ENCODE measurements around the gene CRACR2A.

- TF ChIP-seq POLR2A (IDR thresholded peaks at IDR 0.05; ENCODE audit: control extremely low read depth in 1 of 2, low read depth in 2 of 2, low read length in 2 of 2) (no peak), SP2 (IDR thresholded peaks at IDR 0.05; ENCODE audit: low read length) (no peak), CTCF (IDR thresholded peaks at IDR 0.05; ENCODE audit: control extremely low read depth in 1 of 3, insufficient read depth in 1 of 3, low read depth in 1 of 3, low read length in 3 of 3) (no peak), TBP (IDR thresholded peaks at IDR 0.05; ENCODE audit: low read depth, low read length) (no peak), SP1 (IDR thresholded peaks at IDR 0.05; ENCODE audit: low read depth, low read length) (no peak), CEBPB (IDR thresholded peaks at IDR 0.05; ENCODE audit: low read depth, low read length) (no peak), CHD7 (IDR thresholded peaks at IDR 0.05; ENCODE audit: insufficient replicate concordance, low read length) (no peak), EP300 (IDR thresholded peaks at IDR 0.05; ENCODE audit: borderline replicate concordance in 1 of 2, low read depth in 2 of 2, low read length in 2 of 2) (no peak), MAFK (IDR thresholded peaks at IDR 0.05; ENCODE audit: low read depth, low read length) (no peak), SP4 (IDR thresholded peaks at IDR 0.05; ENCODE audit: low read length) (no peak), BCL11A (IDR thresholded peaks at IDR 0.05; ENCODE audit: low read depth in 2 of 2, low read length in 2 of 2) (no peak), YY1 (IDR thresholded peaks at IDR 0.05; ENCODE audit: low read depth, low read length) (no peak), BRCA1 (IDR thresholded peaks at IDR 0.05; ENCODE audit: low read depth, low read length) (no peak), USF2 (IDR thresholded peaks at IDR 0.05; ENCODE audit: low read length) (no peak)
These were observed 66.4 kb downstream of the CRACR2A start for GRCh38 chr12:3686463-3686862.
